Ishikawa (cell line): Measurements from ENCODE around the gene RPL28.
A peak's percentile ranks its signal among the peaks of the same experiment; 100 is the strongest.

Experiments used
- CEBPB ChIP-seq: IDR thresholded peaks from 2 replicates; pipeline ENCODE4 v1.6.1; 2012
- CREB1 ChIP-seq: IDR thresholded peaks from 2 replicates; pipeline ENCODE4 v1.6.1; 2012; ENCODE audit warnings: low read depth
- EGR1 ChIP-seq: IDR thresholded peaks from 2 replicates; pipeline ENCODE4 v1.6.1; 2012
- EP300 ChIP-seq: IDR thresholded peaks from 2 replicates; pipeline ENCODE4 v1.6.1; 2012; ENCODE audit warnings: borderline replicate concordance
- FOXM1 ChIP-seq: IDR thresholded peaks from 2 replicates; pipeline ENCODE4 v1.6.1; 2012; ENCODE audit warnings: low read depth, borderline replicate concordance
- MAX ChIP-seq: IDR thresholded peaks from 2 replicates; pipeline ENCODE4 v1.6.1; 2012
- NFIC ChIP-seq: IDR thresholded peaks from 2 replicates; pipeline ENCODE4 v1.6.1; 2012
- RAD21 ChIP-seq: IDR thresholded peaks from 2 replicates; pipeline ENCODE4 v1.6.1; 2012; ENCODE audit warnings: low read depth
- REST ChIP-seq: IDR thresholded peaks from 2 replicates; pipeline ENCODE4 v1.6.1; 2012; ENCODE audit warnings: low read depth, mild to moderate bottlenecking
- TAF1 ChIP-seq: IDR thresholded peaks from 2 replicates; pipeline ENCODE4 v1.6.1; 2012; ENCODE audit warnings: low read depth, mild to moderate bottlenecking
- TCF12 ChIP-seq: IDR thresholded peaks from 2 replicates; pipeline ENCODE4 v1.6.1; 2012; ENCODE audit warnings: low read depth
- TEAD4 ChIP-seq: IDR thresholded peaks from 2 replicates; pipeline ENCODE4 v1.6.1; 2012
- USF1 ChIP-seq: IDR thresholded peaks from 2 replicates; pipeline ENCODE4 v1.6.1; 2012
- YY1 ChIP-seq: IDR thresholded peaks from 2 replicates; pipeline ENCODE4 v1.6.1; 2012; ENCODE audit warnings: low read depth
- ZBTB7A ChIP-seq: IDR thresholded peaks from 2 replicates; pipeline ENCODE4 v1.6.1; 2012; ENCODE audit warnings: low read depth

RPL28 gene

GRCh38 chr19:55435020-55435419 is 49.3 kb downstream of the RPL28 start:
- no peak for TF ChIP-seq MAX
- no peak for TF ChIP-seq EP300
- no peak for TF ChIP-seq TCF12

GRCh38 chr19:55436847-55437246 is 51.1 kb downstream of the RPL28 start:
- TF ChIP-seq CEBPB (no peak), ZBTB7A (no peak), TCF12 (no peak), RAD21 (no peak), MAX (no peak), EP300 (no peak), TEAD4 (no peak), NFIC (no peak), USF1 (peak; percentile 48; the same call in 1 of the 2 replicates)

GRCh38 chr19:55437410-55437809 is 51.7 kb downstream of the RPL28 start:
- TF ChIP-seq REST (peak; percentile 98), ZBTB7A (no peak), MAX (peak; percentile 55; the same call in 1 of the 2 replicates)

GRCh38 chr19:55439052-55439451 is 53.3 kb downstream of the RPL28 start:
- no peak for TF ChIP-seq CREB1
- TF ChIP-seq TAF1 = no peak
- no peak for TF ChIP-seq NFIC
- no peak for TF ChIP-seq EP300
- TF ChIP-seq FOXM1 = no peak
- TF ChIP-seq ZBTB7A = no peak
- TF ChIP-seq YY1 = no peak
- no peak for TF ChIP-seq REST
- no peak for TF ChIP-seq EGR1
- no peak for TF ChIP-seq TEAD4
- TF ChIP-seq CEBPB = no peak
- no peak for TF ChIP-seq RAD21
- no peak for TF ChIP-seq USF1
- no peak for TF ChIP-seq MAX
- no peak for TF ChIP-seq TCF12

GRCh38 chr19:55440411-55441105 is 54.8 kb downstream of the RPL28 start:
- no peak for TF ChIP-seq ZBTB7A
- no peak for TF ChIP-seq MAX
- TF ChIP-seq YY1 = no peak

- TF ChIP-seq EGR1 (no peak), TAF1 (no peak), RAD21 (no peak), MAX (no peak), CREB1 (no peak), TEAD4 (no peak), ZBTB7A (no peak), EP300 (no peak), YY1 (no peak), TCF12 (no peak), CEBPB (no peak)
Measured at GRCh38 chr19:55441319-55441691, 55.6 kb downstream of the RPL28 start.
